Activated CD8-positive, alpha-beta memory T cell treated with anti-CD3 and anti-CD28 coated beads, Interleukin-2, amount 50 U/mL, for 1 hour (primary cell): ENCODE data around the gene RNF175.

Experiments used
- DNase-seq: peaks from one replicate; pipeline ENCODE4 v3.0.0-alpha.2; 2020; ENCODE audit errors: extremely low read depth

Gene RNF175

GRCh38 chr4:153748378-153748777 lies 11.4 kb downstream of the RNF175 start:
- DNase-seq, result no peak

DNA sequence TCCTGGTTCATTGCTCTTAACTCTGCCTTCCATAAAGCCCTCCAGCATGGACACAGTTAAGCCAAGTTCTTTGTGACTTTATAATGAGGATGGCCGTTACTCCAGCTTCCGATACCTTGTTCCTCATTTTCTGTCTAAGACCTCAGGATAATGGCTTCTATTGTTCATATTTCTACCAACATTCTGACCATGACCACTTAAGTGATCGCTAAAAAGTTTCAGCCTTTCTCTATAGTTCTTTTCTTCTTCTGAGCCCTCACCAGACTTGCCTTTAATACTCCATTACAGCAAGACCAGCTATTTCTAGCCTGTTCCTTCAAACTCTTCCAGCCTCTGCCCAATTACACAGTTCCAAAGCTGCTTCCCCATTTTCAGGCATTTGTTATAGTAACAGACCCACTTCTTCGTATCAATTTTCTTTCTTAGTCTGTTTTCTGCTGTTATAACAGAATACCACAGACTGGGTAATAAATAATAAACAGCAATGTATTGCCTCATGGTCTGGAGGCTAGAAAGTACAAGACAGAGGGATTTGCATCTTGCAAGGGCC lies 12.3 kb downstream of the RNF175 start:
- no peak for DNase-seq

- no peak for DNase-seq
These were observed 14.2 kb downstream of the RNF175 start for GRCh38 chr4:153745651-153746050.

DNA sequence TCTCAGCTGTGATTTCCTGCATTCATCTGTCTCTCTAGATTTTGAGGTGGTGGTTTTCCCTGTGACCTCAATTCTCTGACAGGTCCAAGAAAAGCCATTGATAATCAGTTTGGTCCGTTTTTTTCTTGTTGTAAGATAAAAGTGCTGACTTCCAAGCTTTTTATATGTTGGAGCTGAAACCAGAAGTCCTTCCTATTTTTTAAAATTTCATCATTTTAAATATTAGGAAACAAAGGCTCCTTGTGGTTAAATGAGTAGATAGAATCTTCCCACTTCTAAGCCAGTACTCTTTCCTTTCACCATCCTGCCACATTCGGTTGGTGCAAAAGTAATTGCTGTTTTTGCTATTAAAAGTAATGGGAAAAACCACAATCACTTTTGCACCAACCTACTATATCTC lies 18.3 kb downstream of the RNF175 start:
- no peak for DNase-seq

- no peak for DNase-seq
These were observed 23.8 kb downstream of the RNF175 start for GRCh38 chr4:153735906-153736461.

DNA sequence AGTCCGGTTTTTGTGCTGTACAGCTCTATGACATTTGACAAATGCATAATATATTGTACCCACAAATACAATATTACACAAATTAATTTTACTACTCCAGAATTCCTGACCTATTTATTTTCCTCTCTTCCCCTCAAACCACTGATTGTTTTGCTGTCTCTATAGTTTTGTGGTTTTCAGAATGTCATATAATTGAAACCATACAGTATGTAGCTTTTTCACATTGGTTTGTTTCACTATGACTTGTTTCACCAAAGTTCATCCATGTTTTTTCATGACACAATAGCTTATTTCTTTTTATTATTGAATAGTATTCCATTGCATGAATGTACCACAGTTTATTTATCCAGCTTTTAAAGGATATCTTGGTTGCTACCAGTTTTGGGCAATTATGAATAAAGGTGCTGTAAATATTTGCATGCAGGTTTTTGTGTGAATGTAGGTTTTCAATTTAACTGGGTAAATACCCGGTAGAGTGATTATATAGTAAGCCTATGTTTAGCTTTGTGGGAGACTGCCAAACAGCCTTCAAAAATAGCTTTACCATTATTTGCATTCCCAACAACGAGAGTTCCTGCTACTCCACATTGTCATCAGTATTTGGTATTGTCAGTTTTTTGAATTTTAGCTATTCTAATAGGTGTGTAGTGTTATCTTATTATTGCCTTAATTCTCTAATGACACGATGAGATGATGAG lies 25.9 kb downstream of the RNF175 start:
- no peak for DNase-seq

DNA sequence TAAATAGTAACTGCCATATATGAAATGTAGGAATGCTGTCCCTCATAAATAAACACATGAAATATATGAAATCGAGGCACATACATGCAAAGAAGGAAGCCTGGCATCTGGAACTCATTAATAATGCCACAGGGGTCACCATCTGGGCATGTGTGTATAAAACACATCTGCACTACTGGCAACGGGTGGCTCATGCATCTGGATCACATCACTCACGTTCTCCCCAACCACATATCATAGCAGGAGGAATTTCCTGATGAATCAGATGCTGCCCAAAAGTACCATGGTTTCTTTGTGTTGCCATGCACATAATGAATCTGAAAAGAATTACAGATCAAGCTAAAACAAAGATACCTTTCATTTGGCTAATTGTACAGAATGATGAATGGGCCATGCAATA lies 28.6 kb downstream of the RNF175 start:
- no peak for DNase-seq

DNA sequence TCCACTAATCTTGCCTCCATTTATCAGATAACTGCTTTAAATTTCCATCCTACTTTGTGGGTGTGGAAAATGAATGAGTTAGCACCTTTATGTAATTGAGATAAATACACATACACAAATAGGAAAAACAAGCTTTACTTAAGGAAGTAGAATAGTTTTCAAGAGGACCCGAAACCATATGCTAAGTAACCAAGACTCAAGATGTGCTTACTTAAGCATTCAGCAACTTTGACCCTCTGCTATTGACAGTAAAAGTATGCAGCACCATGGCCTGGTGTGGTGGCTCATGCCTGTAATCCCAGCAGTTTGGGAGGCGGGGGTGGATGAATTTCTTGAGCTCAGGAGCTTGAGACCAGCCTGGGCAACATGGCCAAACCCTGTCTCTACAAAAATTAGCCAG lies 29.9 kb downstream of the RNF175 start:
- no peak for DNase-seq

GRCh38 chr4:153728660-153729059 lies 31.2 kb downstream of the RNF175 start:
- DNase-seq, result no peak

DNA sequence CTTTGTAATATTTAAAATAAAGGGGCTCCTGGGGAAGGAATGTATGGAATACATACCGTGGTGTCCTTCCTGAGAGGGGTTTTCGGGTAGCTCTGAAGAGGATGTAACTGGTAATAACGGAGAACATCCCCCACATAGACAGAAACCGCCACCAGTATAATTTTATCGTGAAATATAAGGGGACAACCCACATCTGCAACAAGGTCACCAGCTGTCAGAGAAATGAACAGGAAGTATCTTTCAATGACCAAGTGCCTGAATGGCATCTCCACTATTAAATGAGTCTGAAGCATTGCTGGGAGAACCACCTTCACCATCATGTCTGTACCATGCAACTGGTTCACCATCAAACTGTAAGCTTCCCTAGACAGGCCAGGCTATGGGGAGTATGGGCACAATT lies 31.7 kb downstream of the RNF175 start:
- DNase-seq, result no peak

GRCh38 chr4:153725831-153726154 lies 34.0 kb downstream of the RNF175 start:
- DNase-seq, result no peak

GRCh38 chr4:153725136-153725830 lies 34.5 kb downstream of the RNF175 start:
- no peak for DNase-seq

DNA sequence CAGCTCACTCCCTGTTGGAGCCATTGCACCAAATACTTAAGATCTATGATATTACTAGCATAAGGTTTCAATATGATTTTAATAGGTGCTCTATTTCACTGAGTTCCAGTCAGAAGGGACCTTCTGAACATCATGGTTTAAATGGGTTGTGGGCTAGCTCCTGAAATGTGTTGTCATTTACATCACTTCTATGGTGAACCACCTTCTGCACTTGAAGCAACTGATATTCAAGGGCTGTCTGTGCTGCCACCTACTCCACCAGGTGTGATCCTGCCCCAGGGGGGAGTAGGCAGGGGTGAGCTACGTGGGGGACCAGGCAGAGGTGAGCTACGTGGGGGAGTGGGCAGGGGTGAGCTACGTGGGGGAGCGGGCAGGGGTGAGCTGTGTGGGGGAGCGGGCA lies 35.2 kb downstream of the RNF175 start:
- DNase-seq, result no peak

- DNase-seq, result no peak
These were observed 37.8 kb downstream of the RNF175 start for GRCh38 chr4:153722036-153722435.

- no peak for DNase-seq
These were observed 45.8 kb downstream of the RNF175 start for GRCh38 chr4:153713866-153714646.

DNA sequence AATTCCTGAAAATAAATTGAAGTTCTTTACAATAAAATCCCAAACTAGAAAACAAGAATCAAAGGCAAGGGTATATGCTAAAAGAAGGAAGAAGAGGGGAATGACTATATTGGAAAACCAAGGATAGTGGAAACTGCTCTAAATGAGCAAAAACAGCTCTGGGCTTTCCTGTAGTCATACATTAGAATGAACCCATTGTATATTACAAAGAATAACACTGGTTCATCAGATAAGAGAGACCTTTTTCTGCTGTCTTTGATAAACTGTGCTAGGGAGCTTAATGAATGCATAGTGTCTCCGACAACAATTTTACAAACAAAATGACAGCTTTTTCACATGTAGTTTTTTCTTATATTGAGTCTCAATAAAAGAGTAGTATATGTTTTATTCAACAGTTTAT lies 49.1 kb downstream of the RNF175 start:
- no peak for DNase-seq

DNA sequence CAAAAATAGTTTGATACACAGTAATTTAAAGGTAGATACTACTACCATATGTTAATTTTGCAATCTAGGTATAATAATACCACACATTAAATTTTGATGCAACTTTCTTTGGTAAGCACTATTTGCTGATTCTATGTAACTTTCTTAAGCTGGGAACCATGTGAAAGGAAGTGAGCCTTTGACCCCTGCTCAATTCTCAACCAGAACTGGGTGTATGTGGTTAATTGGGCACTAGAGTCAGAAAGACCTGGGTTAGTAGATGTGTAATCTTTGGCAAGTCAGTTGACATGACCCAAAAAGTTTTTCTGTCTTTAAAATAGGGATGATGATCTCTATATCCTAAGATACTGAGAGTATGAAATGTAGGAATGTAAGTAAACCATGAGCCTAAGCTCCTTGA lies 53.3 kb downstream of the RNF175 start:
- no peak for DNase-seq

GRCh38 chr4:153705743-153706468 lies 53.9 kb downstream of the RNF175 start:
- no peak for DNase-seq

GRCh38 chr4:153704522-153704921 lies 55.3 kb downstream of the RNF175 start:
- DNase-seq, result no peak

DNA sequence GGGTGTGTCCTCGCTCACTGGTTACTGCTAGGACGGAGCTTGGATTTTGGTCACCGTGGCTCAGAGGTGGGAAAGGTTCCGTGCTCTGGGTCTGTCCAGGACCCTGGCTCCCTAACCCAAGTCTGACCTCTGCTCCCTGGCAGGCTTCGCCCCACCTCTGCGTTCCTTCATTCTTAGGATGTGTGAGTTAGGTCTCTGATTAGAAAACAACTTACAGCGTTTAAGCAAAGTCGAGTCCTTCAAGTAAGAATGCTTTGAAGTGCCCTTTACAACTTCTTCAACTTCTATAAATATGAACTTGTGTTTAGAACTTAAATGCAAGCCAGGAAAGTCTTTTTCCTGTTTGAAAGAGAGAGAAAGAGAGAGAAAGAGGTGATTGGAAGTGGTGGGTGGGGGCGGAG lies 74.9 kb downstream of the RNF175 start:
- DNase-seq, result no peak

DNA sequence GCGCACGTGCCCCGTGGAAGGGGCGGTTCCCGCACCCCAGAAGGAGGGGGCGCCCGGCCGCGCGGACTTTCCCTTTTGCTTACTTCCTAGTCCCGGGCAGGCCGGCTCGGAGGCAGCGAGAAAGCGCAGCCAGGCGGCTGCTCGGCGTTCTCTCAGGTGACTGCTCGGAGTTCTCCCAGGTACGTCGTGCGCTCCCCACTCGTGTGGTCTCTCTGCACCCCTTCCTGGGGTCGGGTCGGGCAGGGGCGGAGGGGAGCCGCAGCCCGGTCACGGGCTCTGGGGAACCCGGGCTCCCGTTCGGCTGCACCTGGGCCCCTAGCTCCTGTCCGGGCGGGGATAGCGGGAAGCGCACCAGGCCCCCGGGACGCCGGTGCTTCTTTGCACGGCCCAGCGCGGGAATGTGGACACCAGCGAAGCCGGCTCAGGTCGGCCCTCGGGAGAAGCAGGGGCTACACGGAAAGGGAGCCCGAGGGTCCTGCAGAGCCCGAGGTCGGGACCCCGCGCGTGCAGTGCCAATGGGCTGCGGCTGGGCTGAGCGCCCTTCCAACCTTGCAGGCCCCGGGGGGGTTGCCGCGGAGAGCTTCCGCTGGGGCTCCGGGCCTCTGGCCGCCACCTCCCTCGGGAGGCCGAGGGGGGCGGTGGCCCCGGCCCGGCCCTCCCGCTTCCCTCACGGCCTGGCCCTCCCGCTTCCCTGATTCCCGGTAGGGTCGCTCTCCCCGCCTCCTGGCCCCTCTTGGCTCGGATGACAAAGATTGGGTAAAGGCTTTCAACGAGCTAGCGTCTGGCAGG lies 75.4 kb downstream of the RNF175 start, which contains the start of gene TLR2:
TLR2 (plus strand) TSS at position 99 of the 789 bp plus-strand sequence. CDS start 18,628 bp downstream, outside the sequence.
- peak; percentile 19 for DNase-seq
